ENCODE results near the gene LRRC8A. TPM values are rescaled to one million over a fixed set of nuclear protein-coding genes. Genes with fewer than 3 reads are reported as not detected.

Gene LRRC8A
- total RNA-seq, result 66.5 and 72.4 TPM in 2 replicates

DNA sequence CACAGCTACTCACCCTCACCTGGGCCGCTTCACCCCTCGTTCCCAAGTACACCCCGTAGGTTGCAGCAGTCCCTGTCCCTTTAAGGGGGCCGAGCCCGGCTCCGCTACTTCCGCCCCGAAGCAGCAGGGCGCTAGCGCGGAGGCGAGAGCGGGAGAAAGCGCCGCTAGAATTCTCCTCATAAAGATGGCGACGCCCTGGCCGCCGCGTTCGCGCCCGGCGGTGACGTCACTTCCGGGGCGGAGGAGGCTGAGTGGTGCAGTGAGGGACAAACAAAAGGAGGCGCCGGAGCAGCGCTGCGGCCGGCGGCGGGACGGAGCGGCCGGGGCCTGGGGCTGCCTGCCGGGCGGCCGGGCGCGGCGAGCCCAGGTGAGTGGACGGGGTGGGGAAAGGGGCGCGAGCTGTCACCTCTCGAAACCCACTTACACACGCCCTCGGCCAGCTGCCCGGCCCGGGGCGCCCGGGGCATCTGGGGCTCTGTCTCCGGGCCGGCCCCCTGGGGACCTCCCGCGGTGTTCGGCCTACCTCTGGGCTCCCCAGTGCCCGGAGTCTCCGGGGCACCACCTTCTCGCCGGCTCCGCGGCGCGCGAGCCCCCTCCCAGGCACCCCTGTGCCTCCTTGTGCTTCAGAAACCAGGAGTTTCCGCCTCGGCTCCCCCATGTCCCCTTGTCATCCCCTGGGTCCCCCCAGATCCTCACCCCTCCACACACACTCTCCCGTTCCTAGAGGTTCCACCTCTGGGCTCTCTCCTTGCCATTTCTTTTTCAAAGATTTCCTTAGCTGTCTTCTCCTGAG lies at the start of gene LRRC8A, which contains the start of gene KYAT1:
LRRC8A (plus strand) TSS at position 250 of the 793 bp plus-strand sequence. CDS start 25,032 bp downstream, outside the sequence.
KYAT1 (minus strand) TSS at position 67 of the 793 bp plus-strand sequence. CDS start 36,545 bp downstream, outside the sequence.

DNA sequence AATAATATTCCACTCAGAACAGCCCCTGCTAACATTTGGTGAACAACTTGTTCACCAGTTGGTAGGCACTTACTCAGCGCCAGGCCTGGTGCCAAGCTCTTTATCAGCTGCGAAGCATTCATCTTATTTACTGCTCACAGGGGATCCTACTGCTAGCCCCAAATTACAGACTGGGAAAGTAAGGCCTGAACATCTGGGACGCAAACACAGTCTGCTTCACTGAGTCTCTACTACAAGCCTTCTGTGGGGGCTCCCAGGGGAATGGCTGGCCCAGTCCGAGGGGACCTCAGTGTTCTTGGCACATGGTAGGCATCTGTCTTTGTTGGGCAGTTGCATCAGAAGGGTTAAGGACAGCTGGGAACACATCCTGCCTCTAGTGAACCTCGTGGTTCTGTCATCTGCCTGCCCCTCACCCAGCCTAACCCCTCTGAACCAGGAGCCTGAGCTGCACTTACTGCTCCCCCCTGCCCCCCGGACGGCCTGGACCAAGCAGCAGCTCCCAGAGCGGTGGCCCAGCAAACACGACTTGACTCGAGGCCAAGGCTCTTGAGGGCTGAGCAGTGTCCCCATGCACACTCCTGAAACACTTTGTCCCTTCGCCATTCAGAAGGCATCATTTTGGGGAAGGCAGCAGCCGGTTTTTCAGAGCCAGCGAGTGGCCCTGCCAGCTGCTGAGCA lies 38.6 kb downstream of the LRRC8A start, which contains the start of gene PHYHD1:
PHYHD1 (plus strand) TSS at position 602 of the 678 bp plus-strand sequence. CDS start 1,342 bp downstream, outside the sequence.

DNA sequence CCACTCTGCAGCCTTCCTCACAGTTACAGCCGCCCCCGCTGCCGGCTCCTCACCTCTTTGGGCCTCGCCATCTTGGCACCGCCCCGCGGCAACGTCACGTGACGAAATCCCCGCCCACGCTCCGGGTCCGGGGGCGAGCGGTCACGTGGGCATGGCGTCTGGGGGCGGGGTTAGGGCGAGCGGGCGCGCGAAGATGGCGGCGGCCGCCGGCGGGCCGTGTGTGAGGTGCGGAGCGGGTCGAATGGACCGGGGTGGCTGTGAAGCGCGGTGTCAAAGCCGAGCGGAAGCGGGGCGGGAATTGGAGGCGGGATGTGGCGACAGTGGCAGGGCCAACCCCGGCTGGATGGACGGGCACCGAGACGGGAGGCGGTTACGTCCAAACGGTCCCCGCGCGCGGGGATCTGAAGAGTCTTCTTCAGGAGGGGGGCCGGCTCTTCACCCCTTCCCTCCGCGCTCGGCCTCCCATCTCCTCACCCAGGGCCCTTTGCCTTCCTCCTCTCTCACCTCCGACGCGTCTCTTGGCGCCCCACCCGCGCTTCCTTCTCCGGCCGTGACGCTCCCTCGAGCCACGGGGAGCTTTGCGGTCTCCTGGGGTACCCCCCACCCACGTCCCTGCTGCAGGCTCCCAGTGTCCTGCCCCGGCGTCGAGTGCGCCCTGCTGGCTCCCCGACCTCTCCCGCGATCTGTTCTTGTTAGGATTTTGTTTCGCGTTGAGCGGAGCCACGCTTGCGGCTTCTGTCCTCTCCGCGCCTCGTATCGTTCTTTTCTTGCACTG lies 65.8 kb downstream of the LRRC8A start, which contains the start of the genes DOLK and NUP188:
DOLK (minus strand) TSS at position 77 of the 775 bp plus-strand sequence. CDS start 300 bp downstream, outside the sequence.
NUP188 (plus strand) TSS at position 173 of the 775 bp plus-strand sequence; CDS start at position 194, 21 bp downstream.

Other genes with a start within 250 kb of the LRRC8A start
- gene DYNC2I2, start 225.3 kb upstream of the LRRC8A start, total RNA-seq, result 103 and 125 TPM in 2 replicates
- gene SET, start 192.9 kb upstream of the LRRC8A start, total RNA-seq, result 141 and 170 TPM in 2 replicates
- 7.6 and 23.8 TPM in 2 replicates for gene PKN3, start 179.6 kb upstream of the LRRC8A start, total RNA-seq
- gene ZDHHC12, start 158.0 kb upstream of the LRRC8A start, total RNA-seq, result 111 and 159 TPM in 2 replicates
- 24.0 and 72.0 TPM in 2 replicates for gene ZER1, start 110.2 kb upstream of the LRRC8A start, total RNA-seq
- gene TBC1D13, start 94.9 kb upstream of the LRRC8A start, total RNA-seq, result 13.7 and 18.9 TPM in 2 replicates
- gene ENDOG, start 63.6 kb upstream of the LRRC8A start, total RNA-seq, result 32.8 and 39.4 TPM in 2 replicates
- gene SPOUT1, start 52.3 kb upstream of the LRRC8A start, total RNA-seq, result 31.1 and 43.5 TPM in 2 replicates
- 14.5 and 15.1 TPM in 2 replicates for gene KYAT1, start 183 bp upstream of the LRRC8A start, total RNA-seq
- 6.0 and 24.7 TPM in 2 replicates for gene PHYHD1, start 38.8 kb downstream of the LRRC8A start, total RNA-seq
- gene DOLK, start 65.5 kb downstream of the LRRC8A start, total RNA-seq, result 26.7 and 27.7 TPM in 2 replicates
- gene NUP188, start 65.6 kb downstream of the LRRC8A start, total RNA-seq, result 30.3 and 77.1 TPM in 2 replicates
- 56.5 and 82.0 TPM in 2 replicates for gene SH3GLB2, start 146.2 kb downstream of the LRRC8A start, total RNA-seq
- gene MIGA2, start 154.5 kb downstream of the LRRC8A start, total RNA-seq, result 21.2 and 22.8 TPM in 2 replicates
- gene DOLPP1, start 199.0 kb downstream of the LRRC8A start, total RNA-seq, result 14.8 and 22.3 TPM in 2 replicates
- 36.7 and 71.2 TPM in 2 replicates for gene CRAT, start 228.7 kb downstream of the LRRC8A start, total RNA-seq
- gene PTPA, start 229.3 kb downstream of the LRRC8A start, total RNA-seq, result 165 and 314 TPM in 2 replicates